Measurements from ENCODE around the gene TBC1D23. TPM values are rescaled to one million over a fixed set of nuclear protein-coding genes. Genes with fewer than 3 reads are reported as not detected.
"Not testable (repeated sequence)": the region's sequence is repeated elsewhere in the genome, so short reads cannot be mapped to it uniquely, and the experiment has no call there.

The TBC1D23 gene
- total and polyA plus RNA-seq, 2 experiments from 2014 or later = 27.1 to 61.9 TPM

DNA sequence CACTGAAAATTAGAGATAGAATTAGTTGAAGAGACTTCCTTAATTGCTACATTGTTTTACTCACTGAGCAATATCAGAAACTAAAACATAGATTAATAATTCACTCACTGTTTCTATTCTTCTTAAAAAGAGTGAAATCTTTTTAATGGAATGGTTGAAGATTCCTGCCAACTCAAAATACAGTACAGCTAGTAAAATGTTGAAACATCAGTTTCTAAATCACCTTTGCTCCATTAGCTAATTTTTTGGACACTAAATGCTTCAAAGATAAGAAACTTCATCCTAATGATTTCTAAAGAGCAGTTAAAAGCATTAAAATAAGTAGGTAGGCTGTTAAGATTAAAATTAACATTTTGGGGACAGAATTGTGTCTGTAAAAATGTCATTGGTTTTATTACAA is 63.3 kb downstream of the TBC1D23 start:
- Histone ChIP-seq H2AFZ (no peak overlapping the region), H3K9me2 (replicated peaks; ENCODE audit: insufficient read depth) (no peaks in the 10 kb centered on the region), H3K36me3 (replicated peaks; ENCODE audit: insufficient read depth, low read depth) (no peaks in the 10 kb centered on the region), H4K20me1 (ENCODE audit: insufficient read depth, poor library complexity, severe bottlenecking) (no peaks in the 10 kb centered on the region), H3K79me2 (no peaks in the 10 kb centered on the region), H3K27me3 (no peaks in the 10 kb centered on the region), H3K4me1 (ENCODE audit: insufficient read depth) (no peaks in the 10 kb centered on the region), H3K27ac (no peak overlapping the region), H3K4me3 (no peak overlapping the region), H3K4me2 (no peak overlapping the region), H3K9me3 (ENCODE audit: low read depth) (no peaks in the 10 kb centered on the region)
- TF ChIP-seq EZH2phosphoT487 (IDR thresholded peaks at IDR 0.05; ENCODE audit: low read depth, severe bottlenecking, unreplicated experiment) = no peak
- TF ChIP-seq EZH2 (IDR thresholded peaks at IDR 0.05; ENCODE audit: borderline replicate concordance) = no peak
- TF ChIP-seq, protein P1, sequence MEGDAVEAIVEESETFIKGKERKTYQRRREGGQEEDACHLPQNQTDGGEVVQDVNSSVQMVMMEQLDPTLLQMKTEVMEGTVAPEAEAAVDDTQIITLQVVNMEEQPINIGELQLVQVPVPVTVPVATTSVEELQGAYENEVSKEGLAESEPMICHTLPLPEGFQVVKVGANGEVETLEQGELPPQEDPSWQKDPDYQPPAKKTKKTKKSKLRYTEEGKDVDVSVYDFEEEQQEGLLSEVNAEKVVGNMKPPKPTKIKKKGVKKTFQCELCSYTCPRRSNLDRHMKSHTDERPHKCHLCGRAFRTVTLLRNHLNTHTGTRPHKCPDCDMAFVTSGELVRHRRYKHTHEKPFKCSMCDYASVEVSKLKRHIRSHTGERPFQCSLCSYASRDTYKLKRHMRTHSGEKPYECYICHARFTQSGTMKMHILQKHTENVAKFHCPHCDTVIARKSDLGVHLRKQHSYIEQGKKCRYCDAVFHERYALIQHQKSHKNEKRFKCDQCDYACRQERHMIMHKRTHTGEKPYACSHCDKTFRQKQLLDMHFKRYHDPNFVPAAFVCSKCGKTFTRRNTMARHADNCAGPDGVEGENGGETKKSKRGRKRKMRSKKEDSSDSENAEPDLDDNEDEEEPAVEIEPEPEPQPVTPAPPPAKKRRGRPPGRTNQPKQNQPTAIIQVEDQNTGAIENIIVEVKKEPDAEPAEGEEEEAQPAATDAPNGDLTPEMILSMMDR (IDR thresholded peaks at IDR 0.05; ENCODE audit: poor library complexity) = no peak
- DNase-seq (ENCODE audit: low spot score) = no peak

DNA sequence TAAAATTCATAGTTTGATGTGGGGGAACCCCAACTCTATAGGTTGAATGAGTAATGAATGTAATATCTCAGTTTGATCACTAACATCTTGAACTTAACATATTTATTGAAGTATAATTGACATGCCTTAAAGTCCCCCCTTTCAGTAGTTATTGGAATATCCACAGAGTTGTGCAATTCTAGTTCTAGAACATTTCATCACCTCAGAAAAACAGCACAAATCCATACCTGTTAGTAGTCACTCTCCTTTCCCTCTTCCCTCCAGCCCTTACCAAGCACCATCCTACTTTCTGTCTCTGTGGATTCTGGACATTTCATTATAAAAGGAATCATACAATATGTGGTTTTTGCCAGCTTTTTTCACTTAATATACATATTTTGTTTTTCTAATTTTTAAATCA is 65.0 kb downstream of the TBC1D23 start:
- H3K4me2 ChIP-seq = no peak overlapping the region
- H3K27ac ChIP-seq = no peak overlapping the region
- no peaks in the 10 kb centered on the region for H3K9me3 ChIP-seq (ENCODE audit: low read depth)
- H3K36me3 ChIP-seq (replicated peaks; ENCODE audit: insufficient read depth, low read depth) = no peaks in the 10 kb centered on the region
- H3K4me1 ChIP-seq (ENCODE audit: insufficient read depth) = no peaks in the 10 kb centered on the region
- no peak for DNase-seq (ENCODE audit: low spot score)
- TF ChIP-seq EZH2 (IDR thresholded peaks at IDR 0.05; ENCODE audit: borderline replicate concordance) (no peak), EZH2phosphoT487 (IDR thresholded peaks at IDR 0.05; ENCODE audit: low read depth, severe bottlenecking, unreplicated experiment) (no peak)
- TF ChIP-seq, protein P1 (IDR thresholded peaks at IDR 0.05; ENCODE audit: poor library complexity) = no peak
- H3K79me2 ChIP-seq = no peaks in the 10 kb centered on the region
- H2AFZ ChIP-seq = no peak overlapping the region
- H3K9me2 ChIP-seq (replicated peaks; ENCODE audit: insufficient read depth) = no peaks in the 10 kb centered on the region
- H4K20me1 ChIP-seq (ENCODE audit: insufficient read depth, poor library complexity, severe bottlenecking) = no peaks in the 10 kb centered on the region
- H3K27me3 ChIP-seq = no peaks in the 10 kb centered on the region
- no peak overlapping the region for H3K4me3 ChIP-seq

DNA sequence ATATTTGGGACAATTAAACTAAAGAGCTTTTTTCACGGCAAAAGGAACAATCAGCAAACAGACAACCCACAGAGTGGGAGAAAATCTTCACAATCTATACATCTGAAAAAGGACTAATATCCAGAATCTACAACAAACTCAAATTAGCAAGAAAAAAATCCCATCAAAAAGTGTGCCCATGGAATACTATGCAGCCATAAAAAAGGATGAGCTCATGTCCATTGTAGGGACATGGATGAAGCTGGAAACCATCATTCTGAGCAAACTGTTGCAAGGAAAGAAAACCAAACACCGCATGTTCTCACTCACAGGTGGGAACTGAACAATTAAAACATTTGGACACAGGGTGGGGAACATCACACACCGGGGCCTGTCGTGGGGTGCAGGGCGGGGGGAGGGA is 66.6 kb downstream of the TBC1D23 start:
- DNase-seq (ENCODE audit: low spot score); H3K36me3 ChIP-seq (replicated peaks; ENCODE audit: insufficient read depth, low read depth); H3K79me2 ChIP-seq; H3K27ac ChIP-seq; H3K4me1 ChIP-seq (ENCODE audit: insufficient read depth); H3K4me3 ChIP-seq; H3K9me2 ChIP-seq (replicated peaks; ENCODE audit: insufficient read depth); H3K27me3 ChIP-seq; H3K4me2 ChIP-seq; H2AFZ ChIP-seq; H4K20me1 ChIP-seq (ENCODE audit: insufficient read depth, poor library complexity, severe bottlenecking); H3K9me3 ChIP-seq (ENCODE audit: low read depth): not testable (repeated sequence)
- WGBS (ENCODE audit: low lambda C conversion rate, missing lambda C conversion rate) = 92% methylated on average over 5 of the region's 5 CpGs

DNA sequence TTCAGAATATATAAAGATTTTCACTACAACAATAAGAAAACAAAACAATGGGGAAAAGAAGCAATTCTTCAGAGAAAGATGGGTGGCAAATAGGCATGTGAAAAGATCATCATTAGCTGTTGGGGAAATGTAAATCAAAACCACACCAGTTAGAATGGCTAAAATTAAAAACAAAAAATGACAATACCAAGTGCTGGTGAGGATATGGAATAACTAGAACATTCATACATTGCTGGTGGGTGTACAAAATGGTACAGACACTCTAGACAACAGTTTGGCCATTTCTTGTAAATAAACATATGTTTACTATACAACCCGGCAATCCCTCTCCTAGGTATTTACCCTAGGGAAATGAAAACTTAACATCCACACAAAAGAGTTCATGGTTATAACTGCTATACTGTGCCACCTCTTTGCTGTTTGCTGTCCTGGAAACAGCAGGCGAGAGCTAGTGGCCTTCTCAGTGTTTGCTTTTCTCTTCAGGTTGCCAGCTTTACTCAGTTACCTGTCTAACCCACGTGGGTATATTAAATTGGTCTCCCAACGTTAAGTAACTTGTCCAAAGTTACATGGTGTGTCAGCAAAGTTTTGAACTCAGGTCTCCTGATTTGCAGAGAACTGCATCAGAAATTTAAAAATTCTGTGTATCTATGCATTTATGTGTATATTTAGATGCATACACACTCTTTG is 69.2 kb downstream of the TBC1D23 start:
- no peaks in the 10 kb centered on the region for H4K20me1 ChIP-seq (ENCODE audit: insufficient read depth, poor library complexity, severe bottlenecking)
- H3K27ac ChIP-seq = no peak overlapping the region
- H3K9me3 ChIP-seq (ENCODE audit: low read depth) = no peaks in the 10 kb centered on the region
- TF ChIP-seq EZH2phosphoT487 (IDR thresholded peaks at IDR 0.05; ENCODE audit: low read depth, severe bottlenecking, unreplicated experiment) (no peak), EZH2 (IDR thresholded peaks at IDR 0.05; ENCODE audit: borderline replicate concordance) (no peak)
- TF ChIP-seq, protein P1 (IDR thresholded peaks at IDR 0.05; ENCODE audit: poor library complexity) = no peak
- H2AFZ ChIP-seq = no peak overlapping the region
- H3K4me2 ChIP-seq = no peak overlapping the region
- no peak overlapping the region for H3K4me3 ChIP-seq
- no peaks in the 10 kb centered on the region for H3K79me2 ChIP-seq
- peaks cover 6% of the 10 kb centered on the region for H3K4me1 ChIP-seq (ENCODE audit: insufficient read depth)
- WGBS (ENCODE audit: low lambda C conversion rate, missing lambda C conversion rate) = 70% methylated on average over 4 of the region's 4 CpGs
- no peaks in the 10 kb centered on the region for H3K9me2 ChIP-seq (replicated peaks; ENCODE audit: insufficient read depth)
- H3K27me3 ChIP-seq = no peaks in the 10 kb centered on the region
- no peak for DNase-seq (ENCODE audit: low spot score)
- H3K36me3 ChIP-seq (replicated peaks; ENCODE audit: insufficient read depth, low read depth) = no peaks in the 10 kb centered on the region
